HG02642 (cell line): ENCODE results near the gene SNX10.
A peak's percentile ranks its signal among the peaks of the same experiment; 100 is the strongest.

ENCODE experiments used
- ATAC-seq: cut with Tn5 transposase; IDR thresholded peaks from one replicate; pipeline ENCODE4 v1.9.1; 2021; ENCODE audit warnings: mild to moderate bottlenecking; ENCODE audit not compliant: unreplicated experiment, poor library complexity

Gene SNX10

GRCh38 chr7:26295586-26295985 is 3.9 kb downstream of the SNX10 start:
- ATAC-seq = no peak

- no peak for ATAC-seq
Observed at GRCh38 chr7:26298472-26299058, 6.9 kb downstream of the SNX10 start.

GRCh38 chr7:26305090-26305868 is 13.6 kb downstream of the SNX10 start:
- ATAC-seq = peak; percentile 45

GRCh38 chr7:26305869-26306665 is 14.4 kb downstream of the SNX10 start:
- ATAC-seq = no peak

GRCh38 chr7:26306790-26307189 is 15.1 kb downstream of the SNX10 start:
- ATAC-seq = no peak

- ATAC-seq = no peak
Observed at GRCh38 chr7:26307226-26307625, 15.6 kb downstream of the SNX10 start.

GRCh38 chr7:26307791-26308190 is 16.1 kb downstream of the SNX10 start:
- ATAC-seq = no peak

- no peak for ATAC-seq
Observed at GRCh38 chr7:26308551-26308950, 16.9 kb downstream of the SNX10 start.

- ATAC-seq = no peak
Observed at GRCh38 chr7:26309089-26309488, 17.4 kb downstream of the SNX10 start.

GRCh38 chr7:26311798-26312197 is 20.1 kb downstream of the SNX10 start:
- ATAC-seq = no peak

- no peak for ATAC-seq
Observed at GRCh38 chr7:26317211-26317610, 25.5 kb downstream of the SNX10 start.

- no peak for ATAC-seq
Observed at GRCh38 chr7:26318921-26319320, 27.3 kb downstream of the SNX10 start.

- ATAC-seq = no peak
Observed at GRCh38 chr7:26319636-26320035, 28.0 kb downstream of the SNX10 start.

- ATAC-seq = no peak
Observed at GRCh38 chr7:26320878-26321277, 29.2 kb downstream of the SNX10 start.

- ATAC-seq = no peak
Observed at GRCh38 chr7:26321435-26321834, 29.8 kb downstream of the SNX10 start.

- no peak for ATAC-seq
Observed at GRCh38 chr7:26326211-26326610, 34.5 kb downstream of the SNX10 start.

GRCh38 chr7:26328498-26329390 is 37.1 kb downstream of the SNX10 start:
- no peak for ATAC-seq

- peak; percentile 45 for ATAC-seq
Observed at GRCh38 chr7:26329520-26330255, 38.0 kb downstream of the SNX10 start.

GRCh38 chr7:26331113-26331512 is 39.5 kb downstream of the SNX10 start:
- no peak for ATAC-seq

- no peak for ATAC-seq
Observed at GRCh38 chr7:26331789-26332188, 40.1 kb downstream of the SNX10 start.
